ENCODE measurements around the gene TNS4.
"Not testable (repeated sequence)": the region's sequence is repeated elsewhere in the genome, so short reads cannot be mapped to it uniquely, and the experiment has no call there.

The TNS4 gene

DNA sequence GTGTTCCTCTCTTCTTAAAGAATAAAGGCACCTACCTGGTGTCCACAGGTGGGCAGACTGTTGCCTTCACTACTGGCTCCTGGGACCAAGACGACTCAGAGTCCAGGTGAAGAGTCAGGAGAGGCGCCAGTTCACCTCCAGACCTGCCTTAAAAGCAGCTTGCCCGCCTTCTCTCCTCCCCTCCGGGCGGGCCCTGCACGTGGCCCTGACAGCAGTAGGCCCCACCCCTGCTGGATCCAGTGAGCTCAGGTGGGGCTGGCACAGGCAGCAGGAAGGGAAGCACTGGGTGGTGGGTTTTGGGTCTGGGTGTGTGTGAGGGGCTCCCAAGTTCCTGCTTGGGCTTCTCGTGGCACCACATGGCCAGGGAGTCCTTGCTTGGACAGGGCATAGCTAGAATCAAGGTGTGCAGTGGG, at the start of gene TNS4:
TSS of gene TNS4 (minus strand) at position 125 of the 413 bp plus-strand sequence. CDS start 5,198 bp downstream, outside the sequence.
- no peak for DNase-seq (ENCODE audit: low spot score)

- no peak for DNase-seq (ENCODE audit: low spot score)
These were observed 49.2 kb upstream of the TNS4 start for GRCh38 chr17:40550608-40551007.

- peak; percentile 64 for DNase-seq (ENCODE audit: low spot score)
These were observed 47.7 kb upstream of the TNS4 start for GRCh38 chr17:40548982-40549685.

DNA sequence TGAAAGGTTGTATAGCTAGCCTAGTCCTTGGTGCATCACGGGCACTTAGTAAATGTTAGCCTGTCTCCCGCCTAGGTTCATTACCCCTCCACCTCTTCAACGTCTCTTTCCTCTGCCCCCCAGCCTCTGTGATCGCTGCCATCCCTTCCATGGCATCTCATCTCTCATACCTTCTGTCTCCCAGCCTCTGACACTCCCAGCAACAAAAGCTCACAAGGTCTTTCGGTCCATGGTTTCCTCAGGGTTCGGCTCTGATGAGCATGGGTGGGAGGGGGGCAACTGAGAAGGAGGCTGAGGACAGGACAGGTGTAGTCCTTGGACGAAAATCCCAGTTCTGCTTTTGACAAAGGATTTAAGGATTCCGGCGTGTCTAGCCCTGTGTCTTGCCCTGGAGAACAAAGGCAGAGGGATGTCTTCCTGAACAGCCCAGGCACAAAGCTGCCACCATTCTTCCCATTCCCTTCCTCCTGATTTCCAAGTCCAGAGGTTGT, 47.1 kb upstream of the TNS4 start:
- no peak for DNase-seq (ENCODE audit: low spot score)

DNA sequence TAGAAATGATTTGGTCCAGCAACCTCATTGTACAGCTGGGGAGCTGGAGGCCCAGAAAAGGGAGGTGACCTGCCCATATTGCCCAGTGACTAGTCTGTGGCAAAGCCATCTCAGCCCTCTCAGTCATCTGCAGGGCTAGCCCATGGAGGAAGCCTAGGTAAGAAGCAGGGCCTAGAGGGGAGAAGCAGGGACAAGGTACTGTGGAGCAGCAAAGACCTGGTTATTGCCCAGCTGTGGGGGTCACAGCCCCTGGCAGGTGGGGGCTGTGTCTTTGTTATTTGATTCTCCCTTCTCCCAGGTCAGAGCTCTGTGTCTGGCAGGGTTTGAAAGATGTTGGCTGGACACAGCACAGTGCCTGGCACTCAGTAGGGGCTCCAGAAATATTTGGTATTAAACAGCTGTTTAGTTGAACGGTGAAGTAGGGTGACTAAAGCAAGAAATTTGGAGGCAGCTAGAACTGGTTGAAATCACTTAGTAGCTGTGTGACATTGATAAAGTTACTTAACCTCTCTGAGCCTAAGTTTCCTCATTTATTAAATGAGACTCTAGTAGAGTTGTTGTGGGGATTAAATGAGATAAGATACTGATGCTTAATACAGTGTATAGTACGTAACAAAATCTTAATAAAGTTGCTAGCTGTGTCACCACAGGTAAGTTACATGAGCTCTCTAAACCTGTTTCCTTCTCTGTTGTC, 46.5 kb upstream of the TNS4 start:
- DNase-seq (ENCODE audit: low spot score): no peak

DNA sequence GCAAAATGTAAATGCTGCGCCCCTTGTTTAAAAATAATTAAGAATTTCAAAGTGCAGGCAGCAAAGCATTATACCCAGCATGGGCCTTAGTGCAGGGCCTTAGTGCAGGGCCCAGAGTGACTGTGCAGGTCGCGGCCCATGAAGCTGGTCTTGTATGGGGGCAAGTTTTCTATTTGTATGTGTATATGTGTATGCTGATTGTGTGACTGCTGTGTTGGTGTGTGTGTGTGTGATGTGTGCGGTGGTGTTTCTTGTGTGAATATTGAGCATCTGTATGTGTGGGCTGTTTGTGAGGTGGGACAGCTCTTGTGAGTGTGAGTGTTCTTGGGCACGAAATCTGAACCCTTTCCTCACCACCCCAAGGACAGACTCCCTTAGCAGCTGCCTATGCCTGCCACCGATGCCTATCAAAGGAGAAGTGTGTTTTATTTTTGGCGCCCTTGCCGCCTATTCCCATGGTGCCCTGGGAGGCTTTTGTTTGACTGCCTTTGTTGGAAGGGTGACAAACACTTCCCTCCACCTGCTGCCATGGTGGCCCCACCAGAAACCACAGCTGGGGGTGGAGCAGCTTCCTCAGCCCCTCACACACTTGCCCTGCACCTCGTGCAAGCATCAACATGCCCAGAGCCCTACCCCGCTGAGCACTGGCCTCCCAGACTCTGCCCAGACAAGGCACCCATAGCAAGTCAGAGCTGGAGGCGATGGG, 45.8 kb upstream of the TNS4 start:
- no peak for DNase-seq (ENCODE audit: low spot score)

DNA sequence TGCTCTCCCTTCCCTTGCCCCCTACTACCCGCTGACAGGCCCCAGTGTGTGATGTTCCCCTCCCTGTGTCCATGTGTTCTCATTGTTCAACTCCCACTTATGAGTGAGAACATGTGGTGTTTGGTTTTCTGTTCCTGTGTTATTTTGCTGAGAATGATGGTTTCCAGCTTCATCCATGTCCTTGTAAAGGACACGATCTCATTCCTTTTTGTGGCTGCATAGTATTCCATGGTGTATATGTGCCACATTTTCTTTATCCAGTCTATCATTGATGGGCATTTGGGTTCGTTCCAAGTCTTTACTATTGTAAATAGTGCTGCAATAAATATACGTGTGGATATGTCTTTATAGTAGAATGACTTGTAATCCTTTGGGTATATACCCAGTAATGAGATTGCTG, 45.1 kb upstream of the TNS4 start:
- DNase-seq (ENCODE audit: low spot score): not testable (repeated sequence)

DNA sequence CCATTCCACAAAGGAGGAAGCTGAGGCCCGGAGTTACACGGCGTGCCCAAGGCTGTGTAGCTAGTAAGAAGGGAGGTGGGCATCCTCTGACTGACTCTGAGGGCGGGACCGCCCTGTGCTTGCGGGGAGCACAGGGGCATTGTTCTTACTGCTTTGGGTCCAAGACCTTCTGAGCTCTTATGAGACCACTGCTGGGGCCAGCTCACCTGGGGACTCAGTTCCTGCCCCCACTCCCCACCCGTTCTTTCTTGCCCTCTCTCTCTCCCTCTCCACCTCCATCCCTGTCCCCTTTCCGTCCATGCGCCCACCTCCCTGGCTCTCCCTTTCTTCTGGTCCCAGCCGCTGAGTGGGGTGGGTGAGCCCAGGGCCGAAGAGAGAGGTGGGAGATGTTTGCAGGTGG, 44.2 kb upstream of the TNS4 start:
- no peak for DNase-seq (ENCODE audit: low spot score)

- DNase-seq (ENCODE audit: low spot score): no peak
These were observed 41.4 kb upstream of the TNS4 start for GRCh38 chr17:40542558-40543411.

GRCh38 chr17:40541873-40542557, 40.6 kb upstream of the TNS4 start:
- no peak for DNase-seq (ENCODE audit: low spot score)

DNA sequence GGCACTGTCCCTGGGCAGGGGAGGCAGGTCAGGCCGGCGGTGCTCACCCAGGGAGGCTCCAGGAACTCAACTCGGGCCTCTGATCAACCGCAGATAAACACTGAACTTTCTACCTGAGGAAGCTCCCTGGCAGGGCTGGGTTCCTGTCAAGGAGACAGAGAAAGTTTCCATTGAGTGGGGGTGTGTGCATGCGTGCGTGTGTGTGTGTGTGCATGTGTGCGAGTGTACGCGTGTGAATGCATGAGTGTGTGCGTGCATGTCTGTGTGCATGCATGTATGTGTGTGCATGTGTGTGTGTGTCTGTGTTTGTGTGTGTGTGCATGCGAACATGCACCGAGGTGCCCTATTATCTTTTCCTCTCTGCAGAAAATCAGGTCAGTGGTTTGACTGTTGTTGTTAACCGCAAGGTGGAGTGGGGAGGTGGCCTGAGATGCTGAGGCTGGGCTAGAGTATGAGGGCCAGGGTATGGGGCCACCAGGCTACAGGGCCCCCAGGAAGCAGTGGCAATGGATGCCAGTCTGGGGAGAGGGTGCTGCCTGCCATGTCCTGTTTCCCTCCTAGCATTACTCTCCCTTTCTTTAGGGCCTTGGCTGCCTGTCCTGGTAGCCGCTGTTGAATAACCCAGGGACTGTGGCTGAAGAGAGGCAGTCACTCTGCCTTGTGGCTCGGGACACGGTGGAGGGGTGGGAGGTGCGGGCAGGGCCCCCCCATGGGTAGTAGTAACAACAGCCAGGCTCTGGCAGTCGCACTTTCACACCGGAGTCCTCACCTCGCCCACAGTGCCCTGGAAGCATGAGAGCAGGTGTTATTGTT, 39.8 kb upstream of the TNS4 start:
- DNase-seq (ENCODE audit: low spot score): no peak

GRCh38 chr17:40540448-40540847, 39.0 kb upstream of the TNS4 start:
- DNase-seq (ENCODE audit: low spot score): no peak

- no peak for DNase-seq (ENCODE audit: low spot score)
These were observed 38.4 kb upstream of the TNS4 start for GRCh38 chr17:40539711-40540411.

GRCh38 chr17:40538936-40539705, 37.7 kb upstream of the TNS4 start:
- no peak for DNase-seq (ENCODE audit: low spot score)

DNA sequence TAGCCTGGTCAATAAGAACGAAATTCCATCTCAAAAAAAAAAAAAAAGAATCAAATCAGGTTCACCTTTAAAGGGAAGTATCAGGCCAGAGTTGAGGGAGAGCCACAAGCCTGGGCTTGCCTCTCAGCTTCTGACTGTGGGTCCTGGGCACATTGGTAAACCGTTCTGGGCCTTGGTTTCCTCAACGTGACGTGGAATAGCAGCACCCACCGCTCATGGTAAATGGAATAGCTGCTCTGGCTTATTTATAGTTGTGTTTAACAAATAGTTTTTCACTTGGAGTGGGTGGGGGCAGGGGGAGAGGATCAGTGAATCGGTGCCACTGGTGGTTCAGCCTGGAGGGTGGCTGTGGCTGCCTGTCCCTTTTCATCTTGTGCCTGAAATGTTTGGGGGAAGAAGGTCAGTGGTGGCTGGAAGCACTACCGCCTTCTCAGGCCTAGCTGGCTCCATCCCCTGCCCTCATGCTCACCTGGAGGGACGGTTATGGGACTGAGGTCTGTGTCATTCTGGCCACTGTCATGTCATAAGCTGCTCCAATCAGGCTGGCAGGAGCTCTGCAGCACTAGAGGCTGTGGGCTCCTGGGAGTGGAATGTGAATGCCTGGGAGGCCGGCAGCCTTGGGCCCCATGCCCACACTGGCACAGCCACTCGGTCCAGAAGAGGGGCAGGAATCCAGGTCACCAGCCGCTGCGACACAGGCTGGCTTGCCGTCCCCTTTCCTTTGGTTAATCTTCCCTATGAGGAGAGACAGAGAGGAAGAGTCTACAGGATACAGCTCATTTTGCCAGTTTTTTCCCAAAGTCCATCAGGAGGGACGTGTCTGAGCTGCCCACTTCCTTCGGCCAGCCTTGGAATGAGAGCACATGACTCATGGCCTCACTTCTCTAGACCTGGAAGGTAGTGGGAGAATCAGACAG, 36.9 kb upstream of the TNS4 start:
- DNase-seq (ENCODE audit: low spot score): no peak

DNA sequence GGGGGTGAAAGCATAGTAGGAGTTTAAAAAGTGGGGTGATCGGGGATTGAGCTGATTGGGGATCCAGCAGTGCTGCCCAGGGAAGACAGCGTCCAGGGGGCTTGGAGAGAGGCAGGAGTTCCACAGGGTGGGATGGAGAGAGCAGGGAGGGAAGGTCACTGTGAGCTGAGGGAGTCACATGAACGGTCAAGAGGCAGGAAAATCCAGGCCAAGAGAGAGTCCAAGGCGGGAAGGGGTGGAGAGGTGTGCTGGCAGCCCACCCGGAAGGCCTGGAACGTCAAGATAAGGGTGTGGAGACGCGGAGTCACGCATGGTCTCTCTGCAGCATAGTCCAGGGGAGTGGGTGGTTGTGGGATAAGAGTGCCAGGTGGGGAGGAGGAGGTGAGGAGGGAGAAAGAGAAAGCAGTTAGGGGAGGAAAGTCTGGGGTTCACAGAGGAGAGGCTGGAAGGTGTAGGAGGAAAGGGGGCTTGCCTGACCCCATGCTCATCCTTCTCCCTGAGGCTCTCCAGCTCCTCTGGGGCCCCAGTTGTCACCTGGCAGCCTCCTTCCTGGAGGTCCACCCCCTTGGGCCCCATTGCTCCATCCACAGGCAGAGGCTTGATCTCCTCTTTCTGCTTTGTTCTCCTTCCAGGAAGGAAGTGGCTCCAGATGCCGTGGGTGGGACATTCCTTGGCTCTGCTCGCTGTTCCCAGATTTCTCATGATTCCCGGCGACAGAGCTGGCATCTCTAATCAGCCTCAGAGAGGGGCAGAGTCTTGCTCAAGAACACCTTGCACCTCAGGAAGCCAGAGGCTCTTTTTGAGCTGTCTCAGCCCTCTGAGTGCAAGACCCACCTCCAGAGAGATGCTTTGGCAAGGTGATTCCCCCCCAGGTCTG, 35.1 kb upstream of the TNS4 start:
- DNase-seq (ENCODE audit: low spot score): no peak

GRCh38 chr17:40535924-40536294, 34.5 kb upstream of the TNS4 start:
- no peak for DNase-seq (ENCODE audit: low spot score)
